Measurements from ENCODE around the gene PNPLA1.
A peak's percentile ranks its signal among the peaks of the same experiment; 100 is the strongest.

PNPLA1 gene

DNA sequence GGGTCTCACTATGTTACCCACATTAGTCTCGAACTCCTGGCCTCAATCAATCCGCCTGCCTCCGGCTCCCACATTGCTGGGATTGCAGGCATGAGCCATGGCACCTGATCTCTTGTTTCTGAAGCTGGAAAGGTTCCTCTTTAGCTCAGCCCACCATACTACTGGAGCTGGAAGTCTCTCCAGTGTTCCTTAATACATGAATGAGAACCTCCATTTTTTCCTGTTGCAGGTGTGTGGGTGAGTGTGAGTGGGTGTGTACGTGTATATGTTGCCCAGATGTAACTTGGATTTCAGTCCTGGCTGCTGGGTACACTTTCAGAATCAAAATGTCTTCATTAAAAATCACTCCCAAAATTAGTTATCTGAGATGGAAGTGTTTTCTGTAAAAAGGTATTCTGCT, 11.1 kb downstream of the PNPLA1 start:
- DNase-seq (ENCODE audit: low read depth), result no peak
- no peak overlapping the region for H3K4me3 ChIP-seq (ENCODE audit: low read depth, low read length)

DNA sequence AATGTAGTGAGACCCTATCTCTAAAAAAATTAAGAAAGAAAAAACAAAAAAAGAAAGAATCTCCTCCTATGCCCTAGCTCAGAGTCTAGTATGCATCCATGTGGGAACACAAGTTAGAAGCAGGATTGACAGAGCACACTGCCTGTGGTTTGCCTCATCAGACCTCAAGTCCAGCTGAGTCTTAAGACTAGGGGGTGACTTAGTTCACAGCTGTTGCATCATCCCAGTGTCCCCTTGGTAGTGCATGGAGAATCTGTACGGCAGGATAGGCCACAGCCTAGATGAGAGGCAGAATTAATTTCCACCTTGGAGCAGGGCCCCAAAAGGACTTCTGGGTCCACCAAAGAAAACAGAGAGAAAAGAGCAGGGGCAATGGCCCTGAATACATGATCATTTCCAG, 13.7 kb downstream of the PNPLA1 start:
- no peak overlapping the region for H3K4me3 ChIP-seq (ENCODE audit: low read depth, low read length)
- no peak for DNase-seq (ENCODE audit: low read depth)

DNA sequence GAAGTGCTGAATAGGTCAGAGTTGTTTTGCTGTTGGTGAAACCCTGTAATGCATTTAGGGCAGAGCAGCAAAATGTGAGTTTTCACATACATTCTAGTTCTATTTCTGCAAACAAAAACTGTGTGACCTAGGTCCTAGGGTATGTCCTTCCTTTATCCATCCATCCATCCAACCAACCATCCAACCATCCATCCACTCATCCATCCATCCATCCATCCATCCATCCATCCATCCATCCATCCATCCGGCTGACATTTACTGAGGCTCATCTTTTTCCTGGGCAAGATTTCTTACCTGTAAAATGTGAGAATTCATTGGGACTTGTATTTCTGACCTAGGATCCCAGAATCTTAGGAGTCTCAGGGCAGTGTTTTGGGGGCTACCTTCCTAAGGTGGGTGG, 14.5 kb downstream of the PNPLA1 start:
- H3K4me3 ChIP-seq (ENCODE audit: low read depth, low read length), result no peak overlapping the region
- no peak for DNase-seq (ENCODE audit: low read depth)

DNA sequence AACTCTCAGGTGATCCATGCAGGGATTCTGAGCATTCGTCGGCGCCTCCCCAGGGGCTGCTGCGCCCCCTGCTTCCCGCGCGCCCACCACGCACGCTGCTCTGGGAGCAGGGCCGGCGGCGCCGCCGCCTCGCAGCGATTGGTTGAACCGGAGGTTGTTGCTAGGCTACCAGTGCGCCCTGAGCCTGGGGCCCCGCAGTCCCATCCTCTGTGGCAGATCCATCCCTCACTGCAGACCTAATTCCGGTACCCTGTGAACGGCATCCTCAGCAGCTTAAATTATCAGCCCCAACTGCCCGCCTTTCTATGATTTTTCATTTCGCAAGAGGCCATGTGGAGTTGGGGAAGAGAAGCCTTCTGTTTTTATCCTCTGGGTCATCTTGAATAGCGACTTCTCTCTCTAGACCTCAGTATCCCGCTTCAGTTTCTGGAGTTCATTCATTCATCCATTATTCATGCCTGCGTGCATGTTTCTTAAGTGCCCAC, 15.4 kb downstream of the PNPLA1 start:
- no peak for DNase-seq (ENCODE audit: low read depth)
- H3K4me3 ChIP-seq (ENCODE audit: low read depth, low read length), result no peak overlapping the region

DNA sequence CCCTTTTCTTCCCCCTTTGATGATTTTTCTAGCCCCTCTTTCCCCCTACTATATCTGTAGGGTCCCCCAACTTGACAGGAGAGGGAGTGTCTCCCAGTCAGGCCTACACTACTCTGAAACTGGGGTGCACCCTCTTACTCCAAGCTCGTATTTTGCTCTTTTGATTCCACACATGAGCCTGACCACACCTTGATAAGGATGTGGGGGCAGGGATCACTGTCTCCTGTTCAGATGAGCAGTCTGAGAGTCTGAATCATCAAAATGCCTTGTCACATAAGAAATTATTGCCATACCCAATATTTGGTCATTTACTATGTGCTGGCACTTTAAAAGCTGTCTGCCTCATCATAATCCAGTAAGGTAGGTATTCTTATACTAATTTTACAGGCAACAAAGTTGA, 15.9 kb downstream of the PNPLA1 start:
- no peak overlapping the region for H3K4me3 ChIP-seq (ENCODE audit: low read depth, low read length)
- DNase-seq (ENCODE audit: low read depth), result no peak

DNA sequence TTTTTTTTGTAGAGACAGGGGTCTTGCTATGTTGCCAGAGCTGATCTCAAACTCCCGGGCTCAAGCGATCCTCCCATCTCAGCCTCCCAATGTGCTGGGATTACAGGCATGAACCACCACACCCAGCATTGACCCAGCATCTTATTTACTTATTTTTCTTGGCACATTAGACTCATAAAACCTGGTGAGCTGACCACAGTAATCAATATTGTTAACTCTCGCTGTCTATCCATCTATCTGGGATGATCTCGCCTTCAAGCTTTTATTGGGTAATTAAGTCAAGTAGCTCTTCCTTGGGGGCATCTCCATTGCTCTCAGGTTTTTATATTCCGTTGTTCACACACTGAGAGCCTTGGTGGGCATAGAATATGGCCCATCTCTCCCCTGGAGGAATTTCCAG, 17.0 kb downstream of the PNPLA1 start:
- no peak overlapping the region for H3K4me3 ChIP-seq (ENCODE audit: low read depth, low read length)
- DNase-seq (ENCODE audit: low read depth), result no peak

DNA sequence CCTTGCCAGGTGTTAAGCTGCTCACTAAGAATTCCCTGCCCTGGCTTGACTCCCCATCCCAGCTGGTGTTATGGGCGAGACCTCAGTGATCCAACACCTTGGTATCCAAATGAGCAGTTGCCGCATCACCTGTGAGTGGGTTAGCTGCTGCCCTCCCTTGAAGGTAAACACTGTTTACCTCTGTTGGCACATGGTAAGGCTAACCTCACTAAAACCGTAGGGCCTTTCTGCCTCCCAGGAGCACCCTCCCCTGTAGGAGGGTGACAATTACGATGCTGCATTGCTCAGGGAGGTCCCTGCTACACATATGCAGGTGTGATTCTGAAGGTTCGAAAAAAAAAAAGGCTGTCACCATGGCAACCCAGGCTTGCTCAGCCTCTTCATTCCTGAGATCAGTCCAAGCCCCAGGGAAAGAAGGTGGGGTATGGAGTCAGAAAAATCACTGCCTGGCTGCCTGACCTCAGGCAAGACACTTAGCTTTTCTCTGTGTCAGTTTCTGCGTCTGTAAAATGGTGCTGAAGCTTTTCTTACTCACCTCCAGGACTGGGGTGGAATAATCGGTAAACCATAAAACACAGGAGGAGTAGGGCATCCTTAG, 19.5 kb downstream of the PNPLA1 start:
- DNase-seq (ENCODE audit: low read depth), result no peak
- H3K4me3 ChIP-seq (ENCODE audit: low read depth, low read length), result no peak overlapping the region

DNA sequence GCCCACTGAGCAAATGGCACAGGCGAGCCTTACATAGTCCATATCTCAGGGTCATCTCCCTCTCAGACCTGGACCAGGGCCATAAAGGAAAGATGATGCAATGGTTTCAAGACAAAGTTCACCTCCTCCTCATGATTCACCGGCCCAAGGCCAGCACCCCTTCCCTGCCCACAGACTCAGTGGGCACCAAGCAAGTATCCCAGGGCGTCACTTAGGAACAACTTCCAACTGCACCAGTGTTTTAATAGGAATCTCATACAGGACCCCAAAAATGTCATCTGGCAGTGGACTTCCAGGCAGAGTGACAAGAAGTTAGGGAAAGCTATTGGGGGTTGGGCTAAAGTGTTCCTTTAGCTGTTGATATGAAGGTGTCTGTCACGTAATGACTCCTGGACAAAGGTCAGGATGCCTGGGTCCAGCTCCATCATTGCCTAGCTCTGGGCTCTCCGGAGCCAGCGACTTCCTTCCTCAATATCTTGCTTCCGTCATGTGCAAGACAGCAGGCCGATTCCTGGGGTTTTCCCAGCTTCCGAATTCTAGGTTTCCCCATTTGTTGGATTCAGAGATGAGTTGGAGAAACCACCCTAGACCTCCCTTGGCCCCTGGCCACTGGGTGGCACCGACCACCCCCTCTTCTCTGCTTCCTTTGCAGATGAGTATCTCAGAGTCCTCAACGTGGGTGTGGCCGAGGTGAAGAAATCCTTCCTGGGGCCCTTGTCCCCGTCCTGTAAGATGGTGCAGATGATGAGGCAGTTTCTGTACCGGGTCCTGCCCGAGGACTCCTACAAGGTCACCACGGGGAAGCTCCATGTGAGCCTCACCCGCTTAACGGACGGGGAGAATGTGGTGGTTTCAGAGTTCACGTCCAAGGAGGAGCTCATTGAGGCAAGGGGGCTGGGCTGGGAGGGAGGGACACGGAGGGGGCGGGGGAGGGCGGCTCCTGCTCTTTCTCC, 21.1 kb downstream of the PNPLA1 start:
- H3K4me3 ChIP-seq (ENCODE audit: low read depth, low read length), result no peak overlapping the region
- DNase-seq (ENCODE audit: low read depth), result peak; percentile 17

DNA sequence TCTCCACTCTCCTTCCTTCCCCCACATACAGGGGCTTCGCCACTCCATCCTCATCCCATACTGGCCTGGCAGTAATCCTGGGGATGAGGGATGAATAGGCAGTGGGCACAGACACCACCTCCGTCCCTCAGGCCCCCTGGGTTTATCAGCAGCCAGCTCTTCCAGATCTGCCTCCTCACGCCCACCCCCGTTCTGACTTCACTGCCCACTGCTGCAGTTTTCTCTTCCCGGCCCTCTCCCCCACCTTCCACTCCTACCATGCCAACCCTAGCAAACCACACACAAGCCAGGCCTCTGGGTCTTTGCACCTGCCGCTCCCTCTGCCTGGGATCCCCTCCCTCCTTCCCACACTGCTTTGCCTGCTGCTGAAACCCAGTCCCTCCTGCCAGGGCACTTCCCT, 22.3 kb downstream of the PNPLA1 start:
- no peak for DNase-seq (ENCODE audit: low read depth)
- H3K4me3 ChIP-seq (ENCODE audit: low read depth, low read length), result no peak overlapping the region

DNA sequence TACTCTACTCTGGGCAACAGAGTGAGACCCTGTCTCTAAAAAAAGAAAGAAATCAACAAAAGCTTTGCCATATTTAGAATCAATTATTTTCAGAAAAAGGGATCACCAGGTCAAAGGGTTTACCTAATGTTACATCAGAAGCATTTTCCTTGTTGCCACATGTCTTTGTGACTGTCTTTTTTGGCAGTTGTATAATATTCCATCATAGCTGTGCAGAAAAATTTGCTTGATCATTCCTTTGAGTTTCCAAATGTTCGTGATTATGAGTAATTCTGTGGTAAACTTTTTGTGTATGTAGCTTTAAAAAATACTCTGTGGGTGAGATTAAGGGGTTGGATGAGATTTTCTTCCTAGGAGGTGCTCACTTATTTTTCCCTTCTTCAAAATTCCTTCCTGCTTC, 26.4 kb downstream of the PNPLA1 start:
- H3K4me3 ChIP-seq (ENCODE audit: low read depth, low read length), result no peak overlapping the region
- no peak for DNase-seq (ENCODE audit: low read depth)

DNA sequence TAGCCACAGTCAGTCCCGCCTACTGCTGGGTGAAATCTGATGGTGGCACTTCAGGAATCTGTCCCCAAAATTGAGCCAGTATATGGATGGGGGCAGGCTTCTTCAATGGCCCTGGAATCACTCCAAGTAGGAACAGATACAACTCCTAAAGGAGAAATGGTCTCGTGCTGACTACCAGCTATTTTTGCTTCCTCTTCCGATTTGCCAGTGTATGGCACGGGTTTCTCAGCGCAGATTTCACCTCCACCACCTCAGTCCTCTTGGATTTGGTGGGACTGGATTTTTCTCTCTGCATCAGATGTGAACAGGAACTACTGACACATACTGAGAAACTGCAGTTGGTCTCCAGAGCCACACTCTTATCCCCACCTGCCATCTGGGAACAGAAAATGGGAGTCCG, 27.2 kb downstream of the PNPLA1 start:
- H3K4me3 ChIP-seq (ENCODE audit: low read depth, low read length), result no peak overlapping the region
- no peak for DNase-seq (ENCODE audit: low read depth)

DNA sequence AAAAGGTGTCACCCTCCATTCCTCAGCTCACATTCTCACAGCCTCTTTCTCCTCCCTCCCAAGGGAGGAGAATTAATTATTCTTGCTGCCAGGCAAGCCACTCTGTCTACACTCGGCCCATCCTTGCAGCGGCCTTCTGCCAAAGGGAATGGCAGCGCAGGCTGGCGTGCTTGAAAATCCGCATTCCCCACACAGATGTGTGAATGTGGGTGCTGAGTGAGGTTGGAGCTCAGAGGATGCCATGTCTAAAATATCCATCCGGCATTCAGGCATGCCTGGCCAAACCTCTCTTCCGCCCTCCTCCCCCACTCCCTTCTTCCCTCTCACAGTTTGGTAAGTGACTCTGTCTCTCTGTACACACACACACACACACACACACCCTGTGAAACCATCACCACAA, 27.7 kb downstream of the PNPLA1 start:
- no peak for DNase-seq (ENCODE audit: low read depth)
- H3K4me3 ChIP-seq (ENCODE audit: low read depth, low read length), result no peak overlapping the region

DNA sequence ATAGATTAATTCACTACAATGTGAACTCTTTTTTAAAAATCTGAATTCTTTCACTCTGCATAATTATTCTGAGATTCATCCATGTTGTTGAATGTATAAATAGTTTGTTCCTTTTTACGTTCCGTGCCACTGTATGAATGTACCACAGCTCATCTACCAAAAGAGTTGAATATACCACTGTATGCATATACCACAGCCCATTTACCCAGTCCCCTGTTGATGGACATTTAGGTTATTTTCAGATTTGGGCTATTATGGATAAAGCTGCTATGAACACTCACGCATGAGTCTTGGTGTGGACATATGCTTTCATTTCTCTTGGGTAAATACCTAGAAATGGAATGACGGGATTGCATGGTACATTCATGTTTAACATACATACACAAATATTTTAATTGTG, 28.2 kb downstream of the PNPLA1 start:
- DNase-seq (ENCODE audit: low read depth), result no peak
- H3K4me3 ChIP-seq (ENCODE audit: low read depth, low read length), result no peak overlapping the region

DNA sequence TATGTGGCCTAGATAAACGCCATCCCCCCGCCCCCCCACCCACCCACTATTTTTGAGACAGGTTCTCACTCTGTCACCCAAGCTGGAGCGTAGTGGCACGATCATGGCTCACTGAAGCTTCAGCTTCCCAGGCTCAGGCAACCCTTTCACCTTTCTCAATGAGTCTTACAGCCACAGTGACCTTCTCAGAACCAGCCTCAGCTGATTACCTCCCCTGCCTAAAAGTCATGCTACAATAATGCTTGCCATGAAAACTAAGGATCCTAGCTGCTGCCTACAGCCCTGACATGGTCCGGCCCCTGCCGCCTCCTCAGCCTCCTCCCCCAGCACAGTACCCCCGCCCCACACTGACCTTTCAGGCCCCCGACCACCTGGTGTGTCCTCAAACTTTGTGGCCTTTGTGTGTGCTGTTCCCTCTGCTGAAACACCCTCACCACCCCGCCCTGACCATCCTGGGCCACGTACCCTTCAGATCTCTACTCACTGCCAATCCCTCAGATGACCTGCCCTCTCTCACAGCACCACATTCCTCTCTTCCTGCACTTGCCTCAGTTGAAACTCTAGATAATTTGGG, 31.3 kb downstream of the PNPLA1 start:
- no peak overlapping the region for H3K4me3 ChIP-seq (ENCODE audit: low read depth, low read length)
- no peak for DNase-seq (ENCODE audit: low read depth)

DNA sequence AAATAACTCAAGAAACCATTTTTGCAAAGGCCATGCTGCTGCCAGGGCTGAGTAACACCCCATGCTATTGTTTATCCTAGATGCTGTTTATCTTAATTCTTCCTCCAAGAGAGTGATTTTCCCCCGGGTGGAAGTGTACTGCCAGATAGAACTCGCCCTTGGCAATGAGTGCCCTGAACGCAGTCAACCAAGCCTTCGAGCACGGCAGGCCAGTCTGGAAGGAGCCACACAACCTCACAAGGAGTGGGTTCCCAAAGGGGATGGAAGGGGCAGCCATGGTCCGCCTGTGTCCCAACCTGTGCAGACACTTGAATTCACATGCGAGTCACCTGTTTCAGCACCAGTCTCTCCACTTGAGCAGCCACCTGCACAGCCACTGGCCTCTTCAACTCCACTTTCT, 31.9 kb downstream of the PNPLA1 start:
- DNase-seq (ENCODE audit: low read depth), result no peak
- H3K4me3 ChIP-seq (ENCODE audit: low read depth, low read length), result no peak overlapping the region

DNA sequence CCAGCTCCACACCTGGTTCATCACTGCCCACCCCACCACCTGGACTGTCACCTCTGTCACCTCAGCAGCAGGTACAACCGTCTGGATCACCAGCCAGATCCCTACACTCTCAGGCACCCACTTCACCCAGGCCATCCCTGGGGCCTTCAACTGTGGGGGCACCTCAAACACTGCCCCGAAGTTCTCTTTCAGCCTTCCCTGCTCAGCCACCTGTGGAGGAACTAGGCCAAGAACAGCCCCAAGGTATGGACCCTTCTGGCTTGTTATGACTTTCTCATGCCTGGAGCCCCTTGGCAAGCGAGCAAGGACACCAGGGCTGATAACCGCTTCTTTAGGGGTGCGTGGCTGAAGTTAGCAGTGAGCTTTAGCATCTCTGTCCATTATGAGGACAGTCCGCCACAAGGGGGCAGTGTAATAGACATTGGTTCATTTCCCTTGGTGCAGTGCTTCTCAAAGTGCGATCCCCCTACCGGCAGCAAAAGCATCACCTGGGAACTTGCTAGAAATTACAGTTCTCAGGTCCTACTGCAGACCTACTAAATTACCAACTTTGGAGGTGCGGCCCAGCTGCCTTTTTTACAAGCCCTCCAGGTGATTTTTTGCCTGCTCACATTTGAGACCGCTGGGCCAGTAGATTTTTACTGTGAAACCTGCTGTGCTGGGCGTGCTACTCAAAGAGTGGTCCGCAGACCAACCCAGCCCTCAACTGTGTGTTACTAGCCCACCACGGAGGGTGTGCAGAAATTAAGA, 32.5 kb downstream of the PNPLA1 start:
- H3K4me3 ChIP-seq (ENCODE audit: low read depth, low read length), result no peak overlapping the region
- DNase-seq (ENCODE audit: low read depth), result peak; percentile 43

DNA sequence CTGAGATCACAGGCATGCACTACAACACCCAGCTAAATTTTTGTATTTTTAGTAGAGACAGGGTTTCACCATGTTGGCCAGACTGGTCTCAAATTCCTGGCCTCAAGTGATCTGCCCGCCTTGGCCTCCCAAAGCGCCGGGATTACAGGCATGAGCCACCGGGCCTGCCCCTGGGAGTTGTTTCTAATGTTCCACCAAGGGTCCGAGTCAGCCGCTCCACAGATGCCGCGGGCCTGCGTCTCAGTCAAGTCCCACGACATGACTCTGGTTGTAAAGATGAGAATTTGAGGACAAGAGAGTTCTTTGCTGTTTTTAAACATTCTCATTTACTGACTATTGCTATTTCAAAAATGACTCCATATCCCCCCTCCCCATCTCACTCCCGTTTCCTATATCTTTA, 36.0 kb downstream of the PNPLA1 start:
- no peak overlapping the region for H3K4me3 ChIP-seq (ENCODE audit: low read depth, low read length)
- no peak for DNase-seq (ENCODE audit: low read depth)

DNA sequence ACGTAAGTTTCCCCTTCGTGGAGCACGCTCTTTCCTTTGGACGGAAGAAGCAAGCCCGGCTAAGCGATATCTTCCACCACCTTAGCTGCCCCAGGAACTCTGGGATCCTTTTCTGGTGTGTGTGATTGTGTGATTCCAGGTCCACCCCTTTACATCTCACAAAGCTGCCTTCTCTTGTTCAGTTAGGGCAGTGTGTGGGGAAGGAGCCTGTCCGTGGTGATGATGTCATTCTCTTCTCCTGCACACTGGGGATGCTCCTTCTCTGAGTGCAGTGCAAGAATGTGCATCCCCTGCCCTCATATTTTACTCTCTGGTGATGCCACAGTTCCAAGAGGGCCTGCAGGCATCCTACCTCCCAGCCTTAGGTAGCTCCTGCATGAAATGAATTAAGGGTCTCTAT, 36.5 kb downstream of the PNPLA1 start:
- H3K4me3 ChIP-seq (ENCODE audit: low read depth, low read length), result no peak overlapping the region
- DNase-seq (ENCODE audit: low read depth), result no peak

DNA sequence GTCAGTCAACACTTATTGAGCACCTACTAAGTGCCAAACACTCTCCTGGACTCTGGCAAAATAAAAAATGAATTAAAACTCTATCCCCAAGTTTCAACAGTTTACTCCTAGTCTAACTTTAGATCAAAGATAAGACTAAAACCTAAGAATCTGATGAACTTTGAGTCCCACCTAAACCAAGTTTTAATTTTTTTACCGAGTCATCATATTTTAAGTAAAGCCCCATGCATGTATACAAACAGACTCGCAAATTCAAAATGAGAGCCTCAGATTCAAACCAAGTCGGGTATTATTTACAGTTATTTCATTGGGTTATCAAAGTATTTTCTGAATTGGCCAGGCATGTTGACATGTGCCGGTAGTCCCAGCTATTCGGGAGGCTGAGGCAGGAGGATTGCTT, 38.7 kb downstream of the PNPLA1 start:
- DNase-seq (ENCODE audit: low read depth), result no peak
- H3K4me3 ChIP-seq (ENCODE audit: low read depth, low read length), result no peak overlapping the region

DNA sequence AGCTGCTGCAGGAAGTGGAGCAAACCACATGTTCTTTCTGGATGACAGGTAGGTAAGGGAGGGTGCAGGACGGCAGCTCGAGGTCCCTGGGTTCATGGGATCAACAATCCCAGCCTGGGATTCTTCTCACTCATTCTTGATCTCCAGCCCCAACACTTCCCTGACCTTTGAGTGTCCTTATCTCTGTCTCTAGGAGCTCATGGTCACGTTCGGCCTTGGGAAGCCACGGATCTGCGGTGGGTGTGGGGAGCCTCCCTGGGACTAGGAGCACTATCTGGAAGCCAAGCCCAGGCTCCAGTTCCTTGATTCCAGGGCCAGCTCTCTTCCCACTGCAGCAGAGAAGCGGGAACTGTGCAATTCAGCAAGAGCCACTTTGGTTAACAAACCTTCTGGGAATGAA, 39.3 kb downstream of the PNPLA1 start:
- H3K4me3 ChIP-seq (ENCODE audit: low read depth, low read length), result no peak overlapping the region
- DNase-seq (ENCODE audit: low read depth), result no peak
